ENCODE results near the gene TREML1. TPM values are rescaled to one million over a fixed set of nuclear protein-coding genes. Genes with fewer than 3 reads are reported as not detected.

TREML1 gene
- total RNA-seq, 1 experiment from 2014 or later: not detected

DNA sequence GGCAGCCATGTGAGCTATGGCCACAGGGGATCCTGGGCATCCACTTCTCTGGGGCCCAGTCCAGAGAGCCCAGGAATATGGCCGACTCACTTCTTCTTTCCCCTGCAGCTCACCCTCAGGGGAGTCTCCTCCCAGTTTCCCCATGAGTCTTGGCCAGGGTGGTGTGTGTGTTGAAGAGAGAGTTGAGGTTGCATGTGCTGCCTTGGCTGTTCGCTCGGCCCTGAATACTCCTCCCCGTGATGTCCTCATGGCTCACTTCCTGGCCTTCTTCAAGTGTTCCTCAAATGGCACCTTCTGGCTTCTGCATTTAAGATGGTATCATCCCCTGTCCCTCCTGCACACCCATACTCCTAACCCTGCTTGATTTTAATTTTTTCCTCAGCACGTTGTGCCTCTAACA lies 3.2 kb upstream of the TREML1 start:
- no TSS peak for BruUV-seq (replicated peaks)
- no peak for DNase-seq
- no peak for TF ChIP-seq EZH2 (IDR thresholded peaks at IDR 0.05; ENCODE audit: low read depth)
- intact Hi-C loops (cut with micrococcal nuclease; ENCODE audit: unreplicated experiment): no loop called here
- Histone ChIP-seq H3K27ac (no peak overlapping the region), H3K27me3 (ENCODE audit: insufficient read depth, low read depth) (peaks cover 53% of the 10 kb centered on the region), H2AFZ (no peak overlapping the region), H3K4me3 (no peak overlapping the region), H3F3A (ENCODE audit: insufficient read depth, low read depth) (no peaks in the 10 kb centered on the region), H4K20me1 (ENCODE audit: insufficient read depth) (no peaks in the 10 kb centered on the region), H3K9me3 (ENCODE audit: insufficient read depth, low read depth) (no peaks in the 10 kb centered on the region), H3K9me2 (ENCODE audit: insufficient read depth) (no peaks in the 10 kb centered on the region), H3K79me2 (ENCODE audit: low read depth) (no peaks in the 10 kb centered on the region), H3K4me2 (no peak overlapping the region), H3K4me1 (replicated peaks; ENCODE audit: insufficient read depth) (no peaks in the 10 kb centered on the region), H3K36me3 (ENCODE audit: low read depth) (no peaks in the 10 kb centered on the region)
- ChIA-PET POLR2A (ENCODE audit: unreplicated experiment) (no interaction called here), CTCF (no interaction called here)

GRCh38 chr6:41156771-41157170 lies 2.6 kb upstream of the TREML1 start:
- BruUV-seq (replicated peaks): no TSS peak
- no peak overlapping the region for H3K4me2 ChIP-seq
- intact Hi-C loops (cut with micrococcal nuclease; ENCODE audit: unreplicated experiment): no loop called here
- H3K79me2 ChIP-seq (ENCODE audit: low read depth): no peaks in the 10 kb centered on the region
- no peak overlapping the region for H3K4me3 ChIP-seq
- peaks cover 47% of the 10 kb centered on the region for H3K27me3 ChIP-seq (ENCODE audit: insufficient read depth, low read depth)
- no peak overlapping the region for H3K27ac ChIP-seq
- H3K9me3 ChIP-seq (ENCODE audit: insufficient read depth, low read depth): no peaks in the 10 kb centered on the region
- no peaks in the 10 kb centered on the region for H3K4me1 ChIP-seq (replicated peaks; ENCODE audit: insufficient read depth)
- H3K9me2 ChIP-seq (ENCODE audit: insufficient read depth): no peaks in the 10 kb centered on the region
- no peaks in the 10 kb centered on the region for H3F3A ChIP-seq (ENCODE audit: insufficient read depth, low read depth)
- POLR2A ChIA-PET (ENCODE audit: unreplicated experiment): no interaction called here
- no peak for TF ChIP-seq EZH2 (IDR thresholded peaks at IDR 0.05; ENCODE audit: low read depth)
- TF ChIP-seq, protein P1, sequence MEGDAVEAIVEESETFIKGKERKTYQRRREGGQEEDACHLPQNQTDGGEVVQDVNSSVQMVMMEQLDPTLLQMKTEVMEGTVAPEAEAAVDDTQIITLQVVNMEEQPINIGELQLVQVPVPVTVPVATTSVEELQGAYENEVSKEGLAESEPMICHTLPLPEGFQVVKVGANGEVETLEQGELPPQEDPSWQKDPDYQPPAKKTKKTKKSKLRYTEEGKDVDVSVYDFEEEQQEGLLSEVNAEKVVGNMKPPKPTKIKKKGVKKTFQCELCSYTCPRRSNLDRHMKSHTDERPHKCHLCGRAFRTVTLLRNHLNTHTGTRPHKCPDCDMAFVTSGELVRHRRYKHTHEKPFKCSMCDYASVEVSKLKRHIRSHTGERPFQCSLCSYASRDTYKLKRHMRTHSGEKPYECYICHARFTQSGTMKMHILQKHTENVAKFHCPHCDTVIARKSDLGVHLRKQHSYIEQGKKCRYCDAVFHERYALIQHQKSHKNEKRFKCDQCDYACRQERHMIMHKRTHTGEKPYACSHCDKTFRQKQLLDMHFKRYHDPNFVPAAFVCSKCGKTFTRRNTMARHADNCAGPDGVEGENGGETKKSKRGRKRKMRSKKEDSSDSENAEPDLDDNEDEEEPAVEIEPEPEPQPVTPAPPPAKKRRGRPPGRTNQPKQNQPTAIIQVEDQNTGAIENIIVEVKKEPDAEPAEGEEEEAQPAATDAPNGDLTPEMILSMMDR (conservative IDR thresholded peaks at IDR 0.05): no peak
- no peak for DNase-seq
- CTCF ChIA-PET: no interaction called here
- no peaks in the 10 kb centered on the region for H4K20me1 ChIP-seq (ENCODE audit: insufficient read depth)
- no peaks in the 10 kb centered on the region for H3K36me3 ChIP-seq (ENCODE audit: low read depth)
- no peak overlapping the region for H2AFZ ChIP-seq

DNA sequence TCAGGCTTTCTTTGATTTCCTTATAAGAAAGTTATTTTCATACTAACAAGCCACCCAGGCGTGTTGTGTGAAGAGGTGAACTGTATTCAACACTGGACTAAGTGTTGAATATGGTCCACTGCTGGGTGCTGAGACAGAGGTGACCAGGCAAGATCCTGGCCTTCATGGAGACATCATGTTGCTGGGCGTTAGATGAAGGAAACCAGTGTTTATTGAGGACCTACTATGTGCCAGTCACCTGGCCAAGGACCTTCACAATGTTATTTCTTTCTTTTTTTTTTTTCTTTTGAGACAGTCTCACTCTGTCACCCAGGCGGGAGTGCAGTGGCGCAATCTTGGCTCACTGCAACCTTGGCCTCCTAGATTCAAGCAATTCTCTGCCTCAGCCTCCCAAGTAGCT lies 1.9 kb upstream of the TREML1 start:
- no peak for DNase-seq
- H2AFZ ChIP-seq: no peak overlapping the region
- H3K9me3 ChIP-seq (ENCODE audit: insufficient read depth, low read depth): no peaks in the 10 kb centered on the region
- TF ChIP-seq, protein P1 (conservative IDR thresholded peaks at IDR 0.05): no peak
- no peak for TF ChIP-seq EZH2 (IDR thresholded peaks at IDR 0.05; ENCODE audit: low read depth)
- ChIA-PET CTCF (no interaction called here), POLR2A (ENCODE audit: unreplicated experiment) (no interaction called here)
- no peak overlapping the region for H3K4me2 ChIP-seq
- H3K27ac ChIP-seq: no peak overlapping the region
- H4K20me1 ChIP-seq (ENCODE audit: insufficient read depth): no peaks in the 10 kb centered on the region
- no peaks in the 10 kb centered on the region for H3K9me2 ChIP-seq (ENCODE audit: insufficient read depth)
- no peak overlapping the region for H3K4me3 ChIP-seq
- intact Hi-C loops (cut with micrococcal nuclease; ENCODE audit: unreplicated experiment): no loop called here
- peaks cover 39% of the 10 kb centered on the region for H3K27me3 ChIP-seq (ENCODE audit: insufficient read depth, low read depth)
- H3F3A ChIP-seq (ENCODE audit: insufficient read depth, low read depth): no peaks in the 10 kb centered on the region
- no peaks in the 10 kb centered on the region for H3K79me2 ChIP-seq (ENCODE audit: low read depth)
- no peaks in the 10 kb centered on the region for H3K4me1 ChIP-seq (replicated peaks; ENCODE audit: insufficient read depth)
- H3K36me3 ChIP-seq (ENCODE audit: low read depth): no peaks in the 10 kb centered on the region
- BruUV-seq (replicated peaks): no TSS peak

DNA sequence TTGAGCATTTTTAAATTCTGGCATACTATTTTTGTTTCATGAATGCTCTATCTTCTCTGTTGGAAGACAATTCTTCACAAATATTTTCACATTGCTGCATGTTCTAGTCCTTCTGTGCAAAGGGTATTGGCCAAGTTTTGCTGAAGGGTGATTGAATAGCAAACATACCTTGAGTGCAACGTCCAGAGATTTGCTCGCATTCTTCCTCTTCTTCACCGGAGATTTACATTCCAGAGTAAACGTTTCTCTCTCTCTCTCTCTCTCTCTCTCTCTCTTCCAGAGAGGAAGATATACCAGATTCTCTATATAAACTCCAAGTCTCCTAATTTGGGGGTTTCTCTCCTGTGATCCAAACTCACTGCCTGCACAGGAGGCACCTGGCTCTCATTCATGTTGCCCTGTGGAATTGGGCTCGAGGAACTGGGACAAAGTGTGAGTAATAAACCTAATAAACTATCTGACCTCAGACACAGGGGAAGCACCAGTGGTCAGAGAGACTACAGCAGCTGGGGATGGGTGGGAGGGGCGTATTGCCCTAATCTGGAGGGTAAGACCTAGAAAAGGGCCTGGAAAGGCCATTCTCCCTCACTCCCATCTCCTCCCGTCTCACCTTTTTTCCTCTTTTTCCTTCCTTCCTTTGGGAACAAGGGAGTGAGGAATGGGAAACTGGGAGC lies 1.1 kb upstream of the TREML1 start:
- Histone ChIP-seq H3K27me3 (ENCODE audit: insufficient read depth, low read depth) (peaks cover 34% of the 10 kb centered on the region), H3K27ac (no peak overlapping the region), H4K20me1 (ENCODE audit: insufficient read depth) (no peaks in the 10 kb centered on the region), H3K36me3 (ENCODE audit: low read depth) (no peaks in the 10 kb centered on the region), H3K9me3 (ENCODE audit: insufficient read depth, low read depth) (no peaks in the 10 kb centered on the region), H3K4me1 (replicated peaks; ENCODE audit: insufficient read depth) (no peaks in the 10 kb centered on the region), H3K9me2 (ENCODE audit: insufficient read depth) (no peaks in the 10 kb centered on the region), H3K4me2 (no peak overlapping the region), H3K79me2 (ENCODE audit: low read depth) (no peaks in the 10 kb centered on the region), H2AFZ (no peak overlapping the region), H3K4me3 (no peak overlapping the region), H3F3A (ENCODE audit: insufficient read depth, low read depth) (no peaks in the 10 kb centered on the region)
- CTCF ChIA-PET: no interaction called here
- intact Hi-C loops (cut with micrococcal nuclease; ENCODE audit: unreplicated experiment): no loop called here
- no peak for DNase-seq
- TF ChIP-seq EZH2 (IDR thresholded peaks at IDR 0.05; ENCODE audit: low read depth): no peak
- TF ChIP-seq, protein P1 (conservative IDR thresholded peaks at IDR 0.05): no peak
- BruUV-seq (replicated peaks): no TSS peak
- POLR2A ChIA-PET (ENCODE audit: unreplicated experiment): no interaction called here

Measured in PC-9 (cell line).